Adrenal gland (tissue), 12 donors: ENCODE data around the gene RAB27A. TPM values are rescaled to one million over a fixed set of nuclear protein-coding genes. Genes with fewer than 3 reads are reported as not detected.
A peak's percentile ranks its signal among the peaks of the same experiment; 100 is the strongest.

Source experiments
- DNase-seq, 7 donors: peaks; one replicate each; pipeline ENCODE4 v3.0.0-alpha.2; 2019 to 2020
- H3K27ac ChIP-seq, 5 donors: fragments of 200-600 bp; sonication (generic) in 4 of 5; 1 replicate in 3 of 5; 2 replicates in 2 of 5; pipeline versions ENCODE4 v1.5.1 to v1.8.0; 2016 to 2020; ENCODE audit warnings: mild to moderate bottlenecking in 1 of 5
- H3K27me3 ChIP-seq: fragments of 200-600 bp; 2 replicates; pipeline ENCODE4 v1.8.0; 2021
- H3K36me3 ChIP-seq, 2 donors: fragments of 200-600 bp; replicated peaks in 1 of 2; 1 replicate in 1 of 2; 2 replicates in 1 of 2; pipeline versions ENCODE4 v1.5.1 to v1.8.0; 2018 to 2022
- H3K4me1 ChIP-seq, 2 donors: fragments of 200-600 bp; replicated peaks in 1 of 2; 1 replicate in 1 of 2; 2 replicates in 1 of 2; pipeline versions ENCODE4 v1.5.1 to v1.8.0; 2018 to 2021
- H3K4me3 ChIP-seq, 4 donors: fragments of 200-600 bp; sonication (generic) in 3 of 4; one replicate each; pipeline ENCODE4 v1.5.1; 2016 to 2018
- H3K9me3 ChIP-seq, 3 donors: fragments of 200-600 bp; sonication (generic) in 1 of 3; replicated peaks in 1 of 3; 1 replicate in 2 of 3; 2 replicates in 1 of 3; pipeline versions ENCODE4 v1.5.1 to v1.8.0; 2016 to 2021
- CTCF ChIP-seq, 6 experiments: fragments of 450-650 bp in 4 of 6; fragments of 200-600 bp in 2 of 6; sonication (generic) in 1 of 6; IDR thresholded peaks; 1 replicate in 5 of 6; 2 replicates in 1 of 6; pipeline versions ENCODE4 v1.5.1 to v1.8.0; 2016 to 2021; ENCODE audit warnings: antibody characterized with exemption in 6 of 6, mild to moderate bottlenecking in 2 of 6, moderate library complexity in 1 of 6
- POLR2A ChIP-seq, 2 donors: fragments of 450-650 bp; IDR thresholded peaks; one replicate each; pipeline ENCODE4 v1.6.1; 2017; ENCODE audit warnings: antibody characterized with exemption in 2 of 2, mild to moderate bottlenecking in 2 of 2, moderate library complexity in 1 of 2
- WGBS, 4 donors: extraction: QIAGEN DNeasy Blood & Tissue Kit in 2 of 4; methylation state at CpG; one replicate each; pipeline versions ENCODE4 v1.1.5 to v1.1.7; 2013 to 2017; 5-methylcytosine and 5-hydroxymethylcytosine counted together
- intact Hi-C, 2 donors: fragments of 100-400 bp; cut with DNase I; formaldehyde crosslinking; loops; one replicate each; pipeline versions ENCODE4 v1.14.1 to v1.15.0; 2022 to 2023
- polyA plus RNA-seq, 3 donors: library from polyadenylated mRNA; stranded (reverse); fragments of 200-250 nt in 2 of 3; fragments of 350-450 nt in 1 of 3; fragmentation: Illumina TruSeq in 1 of 3; extraction: RNeasy Lipid Tissue Mini Kit (QIAGEN cat#74804) in 1 of 3; gene quantifications; one replicate each; pipeline ENCODE4 v1.2.3, GENCODE V29; 2013 to 2014
- total RNA-seq, 9 donors: library from RNA; depleted of rRNA in 4 of 9; stranded (reverse); fragments of >200 nt in 4 of 9; fragments of 120-200 nt in 1 of 9; fragmentation: NEBNext Ultra II Directional in 1 of 9; extraction: Animal tissue kit (Norgen Biotek cat#: 25700) in 1 of 9; gene quantifications; one replicate each; pipeline versions ENCODE4 v1.1.0 to v1.2.4, GENCODE V29; 2013 to 2023
- donor health status: healthy with polysubstance abuse.
- donor health status: Bipolar disorder and iron deficiency.
- donor health status: DM: yes; HTN: yes; CAD: no.
- donor health status: DM: no; HTN: no; CAD: no.
- donor health status: DM: no; HTN: no; CAD: no.
- donor health status: DM: yes; HTN: yes; CAD: no.

Gene RAB27A
- total and polyA plus RNA-seq, 12 donors = 7.1 to 102 (median 32.2) TPM

GRCh38 chr15:55266547-55266946 lies 23.1 kb downstream of the RAB27A start:
- DNase-seq = no peak
- Histone ChIP-seq H3K36me3 (no peaks in the 10 kb centered on the region), H3K27me3 (no peaks in the 10 kb centered on the region), H3K4me3 (no peak overlapping the region), H3K4me1 (peaks cover 5 to 26% of the 10 kb centered on the region in 2 donors), H3K27ac (peak overlapping the region in 4 of 5 donors; percentile 45 to 83 (median 76)), H3K9me3 (no peaks in the 10 kb centered on the region)
- 91 to 94% (median 93%) methylated on average over 2 of the region's 2 CpGs for WGBS, 4 donors
- intact Hi-C loops = no loop called here
- TF ChIP-seq CTCF (IDR thresholded peaks at IDR 0.05) (no peak), POLR2A (IDR thresholded peaks at IDR 0.05) (no peak)

- Histone ChIP-seq H3K4me1 (peaks cover 0 to 17% of the 10 kb centered on the region in 2 donors), H3K27me3 (no peaks in the 10 kb centered on the region), H3K36me3 (no peaks in the 10 kb centered on the region), H3K4me3 (no peak overlapping the region), H3K9me3 (no peaks in the 10 kb centered on the region), H3K27ac (no peak overlapping the region)
- intact Hi-C loops = no loop called here
- TF ChIP-seq CTCF (IDR thresholded peaks at IDR 0.05) (no peak), POLR2A (IDR thresholded peaks at IDR 0.05) (no peak)
- WGBS, 4 donors = 64 to 76% (median 67%) methylated on average over 3 of the region's 3 CpGs
- DNase-seq = no peak
Observed at GRCh38 chr15:55260562-55261131, 29.0 kb downstream of the RAB27A start.

- no peak overlapping the region for H3K27ac ChIP-seq
- H3K27me3 ChIP-seq = no peaks in the 10 kb centered on the region
- no peaks in the 10 kb centered on the region for H3K36me3 ChIP-seq
- intact Hi-C loops = no loop called here
- no peaks in the 10 kb centered on the region for H3K9me3 ChIP-seq
- 88 to 100% (median 93%) methylated on average over 3 to 5 of the region's 5 CpGs for WGBS, 4 donors
- peaks cover 8 to 32% of the 10 kb centered on the region in 2 donors for H3K4me1 ChIP-seq
- TF ChIP-seq CTCF (IDR thresholded peaks at IDR 0.05) (no peak), POLR2A (IDR thresholded peaks at IDR 0.05) (no peak)
- DNase-seq = no peak
- no peak overlapping the region for H3K4me3 ChIP-seq
Observed at GRCh38 chr15:55257938-55258337, 31.7 kb downstream of the RAB27A start.

GRCh38 chr15:55257012-55257670 lies 32.5 kb downstream of the RAB27A start:
- 79 to 100% (median 95%) methylated on average over 1 of the region's 1 CpG for WGBS, 4 donors

More at GRCh38 chr15:55257012-55257670, 32.5 kb downstream of the RAB27A start:
- TF ChIP-seq POLR2A (IDR thresholded peaks at IDR 0.05) = no peak
- TF ChIP-seq CTCF (IDR thresholded peaks at IDR 0.05) = no peak
- no peaks in the 10 kb centered on the region for H3K9me3 ChIP-seq
- intact Hi-C loops = no loop called here
- H3K4me1 ChIP-seq = peaks cover 8 to 32% of the 10 kb centered on the region in 2 donors
- H3K27me3 ChIP-seq = no peaks in the 10 kb centered on the region
- no peak overlapping the region for H3K27ac ChIP-seq
- H3K36me3 ChIP-seq = no peaks in the 10 kb centered on the region
- DNase-seq = no peak
- H3K4me3 ChIP-seq = no peak overlapping the region
